OCI-LY7 (cell line): ENCODE results near the gene FHIT. TPM values are rescaled to one million over a fixed set of nuclear protein-coding genes. Genes with fewer than 3 reads are reported as not detected.

ENCODE experiments used
- BruUV-seq: library from RNA; stranded (reverse); fragments of 400-500 nt; replicated peaks from 2 replicates; lab custom pipeline; 2021; lab: Mats Ljungman, UMichigan
- CTCF ChIA-PET: fragments of 300-600 bp; sonication (Branson Sonifier 250); formaldehyde crosslinking; loops from one replicate; lab custom pipeline; 2022; ENCODE audit warnings: antibody characterized with exemption; ENCODE audit not compliant: unreplicated experiment; lab: Charles Lee
- POLR2A ChIA-PET: fragments of 300-600 bp; sonication (Branson Sonifier 250); formaldehyde crosslinking; loops from one replicate; lab custom pipeline; 2022; ENCODE audit warnings: antibody characterized with exemption; lab: Charles Lee
- DNase-seq: peaks from one replicate; pipeline ENCODE4 v3.0.0-alpha.2; 2015; ENCODE audit warnings: low spot score
- H2AFZ ChIP-seq: fragments of 200-600 bp; sonication (generic), shearing (Covaris generic); 2 replicates; pipeline ENCODE4 v1.6.1; 2014; ENCODE audit warnings: mild to moderate bottlenecking, antibody characterized with exemption, low read length, moderate library complexity
- H3K27ac ChIP-seq: fragments of 200-600 bp; sonication (generic); 2 replicates; pipeline ENCODE4 v1.5.1; 2014; ENCODE audit warnings: mixed run types, low read depth, mild to moderate bottlenecking, moderate library complexity, low read length, inconsistent platforms; ENCODE audit not compliant: poor library complexity, severe bottlenecking
- H3K36me3 ChIP-seq: fragments of 200-600 bp; sonication (generic); 2 replicates; pipeline ENCODE4 v1.6.1; 2014; ENCODE audit warnings: mild to moderate bottlenecking, antibody characterized with exemption, low read length, moderate library complexity, mixed read lengths; ENCODE audit not compliant: insufficient read depth
- H3K4me1 ChIP-seq: fragments of 200-600 bp; sonication (generic); 2 replicates; pipeline ENCODE4 v1.5.1; 2014; ENCODE audit warnings: mild to moderate bottlenecking, low read length; ENCODE audit not compliant: insufficient read depth, poor library complexity, severe bottlenecking
- H3K4me2 ChIP-seq: fragments of 200-600 bp; sonication (generic); 2 replicates; pipeline ENCODE4 v1.6.1; 2014; ENCODE audit warnings: mild to moderate bottlenecking, low read length
- H3K4me3 ChIP-seq: fragments of 200-600 bp; sonication (generic); 2 replicates; pipeline ENCODE4 v1.5.1; 2014; ENCODE audit warnings: mild to moderate bottlenecking, low read depth, low read length; ENCODE audit not compliant: poor library complexity, severe bottlenecking
- H3K79me2 ChIP-seq: fragments of 200-600 bp; sonication (generic); 2 replicates; pipeline ENCODE4 v1.6.1; 2016; ENCODE audit warnings: low read depth, mild to moderate bottlenecking, low read length, moderate library complexity, mixed read lengths; ENCODE audit not compliant: insufficient read depth
- H3K9me2 ChIP-seq: fragments of 200-600 bp; sonication (generic); 2 replicates; pipeline ENCODE4 v1.6.1; 2016; ENCODE audit warnings: mild to moderate bottlenecking, low read length, mixed read lengths; ENCODE audit not compliant: insufficient read depth
- H3K9me3 ChIP-seq: fragments of 200-600 bp; sonication (generic); 2 replicates; pipeline ENCODE4 v1.6.1; 2014; ENCODE audit warnings: mild to moderate bottlenecking, mixed run types, low read length, mixed read lengths
- H4K20me1 ChIP-seq: fragments of 200-600 bp; sonication (generic); 2 replicates; pipeline ENCODE4 v1.6.1; 2014; ENCODE audit warnings: mild to moderate bottlenecking, antibody characterized with exemption, low read length, moderate library complexity, mixed read lengths; ENCODE audit not compliant: insufficient read depth
- EZH2phosphoT487 ChIP-seq: fragments of 200-600 bp; sonication (generic); IDR thresholded peaks from 2 replicates; pipeline ENCODE4 v1.6.1; 2018; ENCODE audit warnings: low read depth, borderline replicate concordance, mild to moderate bottlenecking, mixed run types, antibody characterized with exemption, low read length, moderate library complexity, mixed read lengths
- intact Hi-C: fragments of 100-400 bp; cut with micrococcal nuclease; formaldehyde crosslinking; loops from one replicate; pipeline ENCODE4 v1.10.0; 2022; ENCODE audit not compliant: unreplicated experiment
- total RNA-seq, 2 experiments: library from RNA; depleted of rRNA in 1 of 2; stranded (reverse); fragments of >200 nt in 1 of 2; shearing (Covaris generic) in 1 of 2; gene quantifications; 2 replicates each; pipeline ENCODE4 v1.2.3, GENCODE V29; 2014 to 2022
- TF ChIP-seq, protein P1 (sequence below): fragments of 200-600 bp; sonication (generic); conservative IDR thresholded peaks from 2 replicates; pipeline ENCODE4 v1.5.1; 2014; ENCODE audit warnings: mild to moderate bottlenecking, antibody characterized with exemption, low read length, moderate library complexity, mixed read lengths

FHIT gene
- total RNA-seq, 2 experiments from 2014 or later = 5.0 to 10.9 TPM

- ChIA-PET POLR2A (interaction anchor here (1.3 kb wide), 1 partner anchor 17 kb away, joined by 4 read pairs; no protein-coding TSS in a partner anchor), CTCF (no interaction called here)
- TF ChIP-seq EZH2phosphoT487 = no peak
- TF ChIP-seq, protein P1, sequence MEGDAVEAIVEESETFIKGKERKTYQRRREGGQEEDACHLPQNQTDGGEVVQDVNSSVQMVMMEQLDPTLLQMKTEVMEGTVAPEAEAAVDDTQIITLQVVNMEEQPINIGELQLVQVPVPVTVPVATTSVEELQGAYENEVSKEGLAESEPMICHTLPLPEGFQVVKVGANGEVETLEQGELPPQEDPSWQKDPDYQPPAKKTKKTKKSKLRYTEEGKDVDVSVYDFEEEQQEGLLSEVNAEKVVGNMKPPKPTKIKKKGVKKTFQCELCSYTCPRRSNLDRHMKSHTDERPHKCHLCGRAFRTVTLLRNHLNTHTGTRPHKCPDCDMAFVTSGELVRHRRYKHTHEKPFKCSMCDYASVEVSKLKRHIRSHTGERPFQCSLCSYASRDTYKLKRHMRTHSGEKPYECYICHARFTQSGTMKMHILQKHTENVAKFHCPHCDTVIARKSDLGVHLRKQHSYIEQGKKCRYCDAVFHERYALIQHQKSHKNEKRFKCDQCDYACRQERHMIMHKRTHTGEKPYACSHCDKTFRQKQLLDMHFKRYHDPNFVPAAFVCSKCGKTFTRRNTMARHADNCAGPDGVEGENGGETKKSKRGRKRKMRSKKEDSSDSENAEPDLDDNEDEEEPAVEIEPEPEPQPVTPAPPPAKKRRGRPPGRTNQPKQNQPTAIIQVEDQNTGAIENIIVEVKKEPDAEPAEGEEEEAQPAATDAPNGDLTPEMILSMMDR = no peak
- Histone ChIP-seq H3K4me2 (no peak overlapping the region), H2AFZ (no peak overlapping the region), H3K79me2 (no peaks in the 10 kb centered on the region), H3K9me2 (no peaks in the 10 kb centered on the region), H4K20me1 (no peaks in the 10 kb centered on the region), H3K9me3 (no peaks in the 10 kb centered on the region), H3K4me1 (no peaks in the 10 kb centered on the region), H3K36me3 (no peaks in the 10 kb centered on the region), H3K4me3 (no peak overlapping the region), H3K27ac (no peak overlapping the region)
- no TSS peak for BruUV-seq
- no peak for DNase-seq
- intact Hi-C loops = no loop called here
Observed at GRCh38 chr3:59751606-59752005, 1499.6 kb downstream of the FHIT start.

DNA sequence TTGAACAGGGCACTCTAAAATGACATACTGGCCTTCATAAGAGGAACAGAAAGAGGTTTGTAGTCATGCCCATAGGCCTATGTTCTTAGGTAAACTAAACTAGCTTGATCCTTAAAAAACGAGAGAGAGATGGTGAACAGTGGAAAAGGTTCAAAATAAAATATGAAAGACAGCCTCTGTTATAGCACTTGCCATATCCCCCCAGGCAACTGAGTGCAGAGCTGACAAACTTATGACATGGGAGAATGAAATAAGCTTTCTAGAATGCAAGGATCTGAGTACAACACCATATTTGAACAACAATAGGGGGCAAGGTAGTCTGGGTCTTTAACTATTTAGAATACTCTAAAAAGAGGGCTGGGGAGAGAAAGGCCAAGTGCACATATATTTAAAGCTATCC is 1500.9 kb downstream of the FHIT start:
- intact Hi-C loops = no loop called here
- no peak for TF ChIP-seq EZH2phosphoT487
- TF ChIP-seq, protein P1 = no peak
- Histone ChIP-seq H3K9me2 (no peaks in the 10 kb centered on the region), H3K4me3 (no peak overlapping the region), H3K36me3 (no peaks in the 10 kb centered on the region), H4K20me1 (no peaks in the 10 kb centered on the region), H3K4me1 (no peaks in the 10 kb centered on the region), H2AFZ (no peak overlapping the region), H3K9me3 (no peaks in the 10 kb centered on the region), H3K79me2 (no peaks in the 10 kb centered on the region), H3K4me2 (no peak overlapping the region), H3K27ac (no peak overlapping the region)
- no TSS peak for BruUV-seq
- DNase-seq = no peak
- CTCF ChIA-PET = no interaction called here
- POLR2A ChIA-PET = interaction anchor here (0.9 to 1.3 kb wide), 2 partner anchors 16 to 19 kb away, joined by 3 to 4 read pairs; no protein-coding TSS in a partner anchor

GRCh38 chr3:59749291-59749690 is 1502.0 kb downstream of the FHIT start:
- no peak for DNase-seq
- Histone ChIP-seq H3K27ac (no peak overlapping the region), H3K4me2 (no peak overlapping the region), H3K4me1 (no peaks in the 10 kb centered on the region), H3K9me2 (no peaks in the 10 kb centered on the region), H3K36me3 (no peaks in the 10 kb centered on the region), H3K4me3 (no peak overlapping the region), H2AFZ (no peak overlapping the region), H3K9me3 (no peaks in the 10 kb centered on the region), H3K79me2 (no peaks in the 10 kb centered on the region), H4K20me1 (no peaks in the 10 kb centered on the region)
- no TSS peak for BruUV-seq
- intact Hi-C loops = no loop called here
- TF ChIP-seq EZH2phosphoT487 = no peak
- TF ChIP-seq, protein P1 = no peak
- POLR2A ChIA-PET = interaction anchor here (0.6 kb wide), 1 partner anchor 65 kb away, joined by 3 read pairs; no protein-coding TSS in a partner anchor
- CTCF ChIA-PET = no interaction called here
